AG09309 (cell line): ENCODE measurements around the gene RAB17.
"Not testable (repeated sequence)": the region's sequence is repeated elsewhere in the genome, so short reads cannot be mapped to it uniquely, and the experiment has no call there.

Experiments
- DNase-seq: peaks from one replicate; pipeline ENCODE4 v3.0.0-alpha.2; 2010; ENCODE audit warnings: low read depth
- H3K4me3 ChIP-seq: 2 replicates; pipeline ENCODE4 v1.5.1; 2011; ENCODE audit warnings: mild to moderate bottlenecking, low read depth, low read length, moderate library complexity; ENCODE audit not compliant: control insufficient read depth
- CTCF ChIP-seq: IDR thresholded peaks from 2 replicates; pipeline ENCODE4 v1.5.1; 2011; ENCODE audit warnings: mild to moderate bottlenecking, low read depth, low read length, inconsistent platforms; ENCODE audit not compliant: insufficient read depth, control insufficient read depth; ENCODE audit errors: missing control alignments

RAB17 gene

DNA sequence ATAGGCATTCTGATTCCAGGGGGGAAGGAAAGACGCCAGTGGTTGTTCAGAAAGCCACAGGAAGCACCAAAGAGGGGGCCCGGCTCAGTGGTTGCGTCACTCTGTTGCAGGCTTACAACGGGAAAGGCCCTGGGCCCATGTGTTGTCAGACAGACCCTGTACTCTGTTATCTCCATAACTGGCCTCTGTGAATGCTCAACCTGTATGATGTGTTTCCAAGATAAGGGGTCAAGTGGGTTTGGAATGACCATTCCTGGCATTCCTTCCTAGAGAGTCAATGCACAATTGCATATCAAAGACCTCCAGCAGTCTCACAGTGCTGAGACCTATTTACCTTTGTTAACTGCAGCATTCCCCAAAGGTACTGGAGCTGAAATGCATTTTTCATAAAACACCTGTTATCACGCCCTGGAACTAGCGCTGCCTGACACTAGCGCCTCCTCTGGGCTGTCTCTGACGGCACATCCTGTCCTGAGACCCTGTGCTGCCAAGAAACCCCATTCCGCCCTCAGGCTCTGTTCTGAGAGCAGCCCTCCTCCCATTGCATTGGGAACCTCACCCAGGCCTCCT is 23.7 kb upstream of the RAB17 start:
- no peak for DNase-seq
- no peak for TF ChIP-seq CTCF
- H3K4me3 ChIP-seq = no peak overlapping the region

DNA sequence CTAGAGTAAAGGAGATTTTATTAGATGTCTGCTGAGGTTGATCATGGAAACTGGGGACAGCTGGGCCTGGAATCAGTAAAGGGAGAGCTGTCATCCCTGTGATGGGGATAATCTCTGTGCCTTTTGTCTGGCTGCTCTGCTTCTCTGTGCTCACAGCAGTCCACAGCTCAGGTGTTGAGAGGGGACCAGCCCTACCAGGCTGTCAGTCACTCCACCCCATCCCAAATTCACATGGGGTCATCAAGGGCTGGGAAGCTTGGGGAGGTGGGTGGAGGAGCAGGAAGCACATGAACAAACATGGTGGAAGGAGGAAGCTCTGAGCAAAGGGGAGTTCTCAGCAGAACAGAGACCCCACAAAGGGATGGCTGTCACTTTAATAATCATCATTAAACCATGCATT is 23.1 kb upstream of the RAB17 start:
- no peak for TF ChIP-seq CTCF
- no peak overlapping the region for H3K4me3 ChIP-seq
- no peak for DNase-seq

DNA sequence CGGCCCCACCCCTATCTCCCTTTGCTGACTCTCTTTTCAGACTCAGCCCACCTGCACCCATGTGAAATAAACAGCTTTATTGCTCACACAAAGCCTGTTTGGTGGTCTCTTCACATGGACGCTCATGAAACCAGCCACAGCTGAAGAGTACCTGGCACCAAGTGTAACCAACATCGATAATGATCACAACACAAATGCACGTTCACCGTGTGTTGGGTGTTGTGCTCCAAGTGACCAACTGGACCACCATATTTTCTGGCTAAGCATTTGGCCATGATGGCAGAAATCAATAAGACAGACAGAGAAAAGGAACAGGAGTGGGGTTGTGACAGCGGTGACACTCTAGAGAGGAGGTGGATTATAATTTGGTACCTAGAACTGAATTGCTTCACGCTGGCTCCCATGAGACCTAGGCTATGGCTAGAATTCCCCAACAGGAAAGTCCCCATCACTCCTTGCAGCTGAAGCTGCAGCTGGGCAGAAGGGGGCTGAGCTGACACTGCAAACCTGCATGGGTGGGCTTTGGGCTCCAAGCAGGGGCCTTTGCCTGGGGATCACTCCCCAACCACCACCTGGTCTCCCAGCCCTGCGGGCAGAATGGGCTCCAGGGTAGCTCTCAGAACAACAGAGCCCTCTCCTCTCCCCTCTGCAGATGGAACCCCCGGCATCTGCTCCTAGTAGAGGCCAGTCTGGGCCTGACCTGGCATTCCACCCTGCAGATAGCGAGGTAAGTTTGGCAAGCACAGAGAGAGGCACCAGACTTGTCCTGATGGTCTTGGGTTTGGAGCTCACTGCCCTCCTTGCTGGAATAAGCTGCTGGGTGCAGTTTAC is 22.2 kb upstream of the RAB17 start:
- no peak for TF ChIP-seq CTCF
- no peak overlapping the region for H3K4me3 ChIP-seq

DNA sequence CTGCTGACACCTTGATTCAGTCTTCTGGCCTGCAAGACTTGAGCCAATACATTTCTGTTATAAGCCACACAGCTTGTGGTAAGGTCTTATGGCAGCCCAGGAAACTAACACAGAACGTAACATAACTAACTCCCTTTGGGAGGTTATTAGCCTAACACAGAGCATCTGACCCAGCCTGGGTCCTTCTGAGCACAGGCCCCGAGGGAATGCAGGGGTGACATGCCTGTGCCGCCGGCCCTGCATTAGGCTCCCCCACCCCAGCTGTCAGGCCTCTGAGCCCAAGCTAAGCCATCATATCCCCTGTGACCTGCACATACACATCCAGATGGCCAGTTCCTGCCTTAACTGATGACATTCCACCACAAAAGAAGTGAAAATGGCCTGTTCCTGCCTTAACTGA is 16.0 kb upstream of the RAB17 start:
- not testable (repeated sequence) for H3K4me3 ChIP-seq, DNase-seq

More for the DNA sequence above, 22.2 kb upstream of the RAB17 start:
- no peak for DNase-seq

DNA sequence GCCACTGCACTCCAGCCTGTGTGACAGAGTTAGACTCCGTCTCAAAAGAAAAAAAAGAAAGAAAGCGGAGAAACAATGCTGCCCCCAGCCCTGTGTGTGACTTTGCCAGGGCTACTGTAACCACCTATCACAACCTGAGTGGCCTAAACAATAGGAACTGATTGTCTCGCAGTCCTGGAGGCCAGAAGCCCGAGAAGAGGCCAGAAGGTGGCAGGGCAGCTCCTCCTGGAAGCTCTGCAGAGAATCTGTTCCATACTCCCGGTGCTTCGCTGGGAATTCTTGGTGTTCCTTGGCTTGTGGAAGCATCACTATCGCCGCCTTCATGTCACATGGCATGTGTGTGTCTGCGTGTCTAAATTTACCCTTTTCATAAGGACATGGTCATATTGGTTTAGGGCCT is 14.4 kb upstream of the RAB17 start:
- DNase-seq = no peak
- H3K4me3 ChIP-seq = no peak overlapping the region
- peak; percentile 55 for TF ChIP-seq CTCF

GRCh38 chr2:237604391-237604790 is 13.9 kb upstream of the RAB17 start:
- no peak overlapping the region for H3K4me3 ChIP-seq
- DNase-seq = no peak
- TF ChIP-seq CTCF = no peak

GRCh38 chr2:237603718-237604362 is 13.3 kb upstream of the RAB17 start:
- TF ChIP-seq CTCF = no peak
- DNase-seq = no peak
- H3K4me3 ChIP-seq = no peak overlapping the region
